ENCODE results near the gene CCL7.

DNA sequence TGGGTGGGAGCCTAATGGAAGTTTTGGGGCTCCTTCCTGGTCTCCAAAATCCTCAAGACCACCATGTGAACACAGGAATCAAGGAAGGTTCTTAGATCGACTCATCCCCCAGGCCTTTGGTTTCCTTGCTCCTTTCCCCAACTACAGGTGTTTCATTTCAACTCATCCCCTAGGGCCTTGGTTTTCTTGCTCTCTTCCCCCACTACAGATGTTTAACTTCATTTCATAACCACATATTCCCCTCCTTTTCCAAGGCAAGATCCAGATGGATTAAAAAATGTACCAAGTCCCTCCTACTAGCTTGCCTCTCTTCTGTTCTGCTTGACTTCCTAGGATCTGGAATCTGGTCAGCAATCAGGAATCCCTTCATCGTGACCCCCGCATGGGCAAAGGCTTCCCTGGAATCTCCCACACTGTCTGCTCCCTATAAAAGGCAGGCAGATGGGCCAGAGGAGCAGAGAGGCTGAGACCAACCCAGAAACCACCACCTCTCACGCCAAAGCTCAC, 15.3 kb downstream of the CCL7 start, which contains the start of gene CCL11:
- TF ChIP-seq FOSL1 (tag; conservative IDR thresholded peaks at IDR 0.05): no peak
- TF ChIP-seq ZNF146 (CRISPR knock-in tag; IDR thresholded peaks at IDR 0.05; ENCODE audit: unreplicated experiment): no peak
